ENCODE data around the gene MSI2. TPM values are rescaled to one million over a fixed set of nuclear protein-coding genes. Genes with fewer than 3 reads are reported as not detected.

Gene MSI2
- total and polyA plus RNA-seq, 9 of the 15 experiments (the other 6 are each of a cell fraction or from before 2014, with no cell fraction given) = 4.6 to 61.8 (median 42.4) TPM

DNA sequence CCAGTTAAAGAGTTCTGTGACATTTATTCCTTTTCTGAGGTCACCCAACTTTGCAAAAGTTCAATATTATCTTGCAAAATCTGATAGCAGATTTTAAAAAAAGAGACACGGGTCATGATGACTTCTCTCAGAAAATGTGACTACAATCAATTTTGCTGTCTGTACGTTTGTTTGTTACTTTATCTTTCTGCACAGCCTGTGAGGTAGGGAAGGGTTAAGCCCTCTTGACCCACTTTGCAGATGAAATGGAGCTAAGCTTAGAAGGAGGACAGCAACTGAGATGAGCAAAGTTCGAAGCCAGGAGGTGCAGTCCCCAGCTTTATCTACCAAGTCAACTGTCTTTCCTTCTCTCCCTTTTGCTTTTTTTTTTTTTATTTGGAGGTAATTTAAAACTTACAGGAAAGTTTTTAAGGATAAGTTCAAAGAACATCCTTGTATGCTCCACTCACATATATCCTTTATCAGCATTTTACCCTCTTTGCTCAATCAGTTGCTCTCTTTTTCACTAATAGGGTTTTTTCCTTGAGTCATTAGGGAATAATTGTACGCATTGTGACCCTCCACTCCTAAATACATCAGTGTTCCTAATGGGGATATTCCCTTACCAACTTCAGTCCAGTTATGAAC is 86.8 kb downstream of the MSI2 start (continued):
- TF ChIP-seq, protein P1, sequence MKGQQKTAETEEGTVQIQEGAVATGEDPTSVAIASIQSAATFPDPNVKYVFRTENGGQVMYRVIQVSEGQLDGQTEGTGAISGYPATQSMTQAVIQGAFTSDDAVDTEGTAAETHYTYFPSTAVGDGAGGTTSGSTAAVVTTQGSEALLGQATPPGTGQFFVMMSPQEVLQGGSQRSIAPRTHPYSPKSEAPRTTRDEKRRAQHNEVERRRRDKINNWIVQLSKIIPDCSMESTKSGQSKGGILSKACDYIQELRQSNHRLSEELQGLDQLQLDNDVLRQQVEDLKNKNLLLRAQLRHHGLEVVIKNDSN (CRISPR knock-in tag; IDR thresholded peaks at IDR 0.05) = no peak
- no peak for TF ChIP-seq MCM2 (IDR thresholded peaks at IDR 0.05; ENCODE audit: low read depth)
- TF ChIP-seq KAT8 (IDR thresholded peaks at IDR 0.05; ENCODE audit: low read depth) = no peak
- no peak for TF ChIP-seq ZNF282 (CRISPR knock-in tag; IDR thresholded peaks at IDR 0.05)
- no peak for TF ChIP-seq MAFK (IDR thresholded peaks at IDR 0.05; ENCODE audit: low read length)
- no peak for TF ChIP-seq PRPF4 (IDR thresholded peaks at IDR 0.05; ENCODE audit: insufficient read depth, low read depth, low read length, poor library complexity, severe bottlenecking)
- no peak for TF ChIP-seq TRIM28 (IDR thresholded peaks at IDR 0.05)
- TF ChIP-seq ZNF431 (CRISPR knock-in tag; IDR thresholded peaks at IDR 0.05) = no peak
- TF ChIP-seq, protein P2, sequence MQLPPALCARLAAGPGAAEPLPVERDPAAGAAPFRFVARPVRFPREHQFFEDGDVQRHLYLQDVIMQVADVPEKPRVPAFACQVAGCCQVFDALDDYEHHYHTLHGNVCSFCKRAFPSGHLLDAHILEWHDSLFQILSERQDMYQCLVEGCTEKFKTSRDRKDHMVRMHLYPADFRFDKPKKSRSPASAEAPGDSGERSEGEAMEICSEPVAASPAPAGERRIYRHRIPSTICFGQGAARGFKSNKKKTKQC (CRISPR knock-in tag; IDR thresholded peaks at IDR 0.05) = no peak
- TF ChIP-seq SMAD3 (CRISPR knock-in tag; conservative IDR thresholded peaks at IDR 0.05) = no peak
- TF ChIP-seq MAFG (tag; conservative IDR thresholded peaks at IDR 0.05) = peak; percentile 34; the same call in 1 of the 2 replicates
- no peak for TF ChIP-seq TARDBP (IDR thresholded peaks at IDR 0.05)
- no peak for TF ChIP-seq TBP (optimal IDR thresholded peaks at IDR 0.05; ENCODE audit: low read depth, low read length)
- no peak for TF ChIP-seq CBX3 (IDR thresholded peaks at IDR 0.05; ENCODE audit: borderline replicate concordance in 1 of 2, low read length in 2 of 2)
- TF ChIP-seq, protein P3, sequence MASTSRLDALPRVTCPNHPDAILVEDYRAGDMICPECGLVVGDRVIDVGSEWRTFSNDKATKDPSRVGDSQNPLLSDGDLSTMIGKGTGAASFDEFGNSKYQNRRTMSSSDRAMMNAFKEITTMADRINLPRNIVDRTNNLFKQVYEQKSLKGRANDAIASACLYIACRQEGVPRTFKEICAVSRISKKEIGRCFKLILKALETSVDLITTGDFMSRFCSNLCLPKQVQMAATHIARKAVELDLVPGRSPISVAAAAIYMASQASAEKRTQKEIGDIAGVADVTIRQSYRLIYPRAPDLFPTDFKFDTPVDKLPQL (IDR thresholded peaks at IDR 0.05; ENCODE audit: extremely low read depth, insufficient read length) = no peak
- TF ChIP-seq, protein P4, sequence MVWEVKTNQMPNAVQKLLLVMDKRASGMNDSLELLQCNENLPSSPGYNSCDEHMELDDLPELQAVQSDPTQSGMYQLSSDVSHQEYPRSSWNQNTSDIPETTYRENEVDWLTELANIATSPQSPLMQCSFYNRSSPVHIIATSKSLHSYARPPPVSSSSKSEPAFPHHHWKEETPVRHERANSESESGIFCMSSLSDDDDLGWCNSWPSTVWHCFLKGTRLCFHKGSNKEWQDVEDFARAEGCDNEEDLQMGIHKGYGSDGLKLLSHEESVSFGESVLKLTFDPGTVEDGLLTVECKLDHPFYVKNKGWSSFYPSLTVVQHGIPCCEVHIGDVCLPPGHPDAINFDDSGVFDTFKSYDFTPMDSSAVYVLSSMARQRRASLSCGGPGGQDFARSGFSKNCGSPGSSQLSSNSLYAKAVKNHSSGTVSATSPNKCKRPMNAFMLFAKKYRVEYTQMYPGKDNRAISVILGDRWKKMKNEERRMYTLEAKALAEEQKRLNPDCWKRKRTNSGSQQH (CRISPR knock-in tag; IDR thresholded peaks at IDR 0.05) = no peak
- TF ChIP-seq, protein P5, sequence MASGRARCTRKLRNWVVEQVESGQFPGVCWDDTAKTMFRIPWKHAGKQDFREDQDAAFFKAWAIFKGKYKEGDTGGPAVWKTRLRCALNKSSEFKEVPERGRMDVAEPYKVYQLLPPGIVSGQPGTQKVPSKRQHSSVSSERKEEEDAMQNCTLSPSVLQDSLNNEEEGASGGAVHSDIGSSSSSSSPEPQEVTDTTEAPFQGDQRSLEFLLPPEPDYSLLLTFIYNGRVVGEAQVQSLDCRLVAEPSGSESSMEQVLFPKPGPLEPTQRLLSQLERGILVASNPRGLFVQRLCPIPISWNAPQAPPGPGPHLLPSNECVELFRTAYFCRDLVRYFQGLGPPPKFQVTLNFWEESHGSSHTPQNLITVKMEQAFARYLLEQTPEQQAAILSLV (tag; IDR thresholded peaks at IDR 0.05) = no peak
- no peak for TF ChIP-seq FUS (optimal IDR thresholded peaks at IDR 0.05; ENCODE audit: low read depth, low read length)
- TF ChIP-seq, protein P6, sequence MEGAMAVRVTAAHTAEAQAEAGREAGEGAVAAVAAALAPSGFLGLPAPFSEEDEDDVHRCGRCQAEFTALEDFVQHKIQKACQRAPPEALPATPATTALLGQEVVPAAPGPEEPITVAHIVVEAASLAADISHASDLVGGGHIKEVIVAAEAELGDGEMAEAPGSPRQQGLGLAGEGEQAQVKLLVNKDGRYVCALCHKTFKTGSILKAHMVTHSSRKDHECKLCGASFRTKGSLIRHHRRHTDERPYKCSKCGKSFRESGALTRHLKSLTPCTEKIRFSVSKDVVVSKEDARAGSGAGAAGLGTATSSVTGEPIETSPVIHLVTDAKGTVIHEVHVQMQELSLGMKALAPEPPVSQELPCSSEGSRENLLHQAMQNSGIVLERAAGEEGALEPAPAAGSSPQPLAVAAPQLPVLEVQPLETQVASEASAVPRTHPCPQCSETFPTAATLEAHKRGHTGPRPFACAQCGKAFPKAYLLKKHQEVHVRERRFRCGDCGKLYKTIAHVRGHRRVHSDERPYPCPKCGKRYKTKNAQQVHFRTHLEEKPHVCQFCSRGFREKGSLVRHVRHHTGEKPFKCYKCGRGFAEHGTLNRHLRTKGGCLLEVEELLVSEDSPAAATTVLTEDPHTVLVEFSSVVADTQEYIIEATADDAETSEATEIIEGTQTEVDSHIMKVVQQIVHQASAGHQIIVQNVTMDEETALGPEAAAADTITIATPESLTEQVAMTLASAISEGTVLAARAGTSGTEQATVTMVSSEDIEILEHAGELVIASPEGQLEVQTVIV (CRISPR knock-in tag; IDR thresholded peaks at IDR 0.05; ENCODE audit: borderline replicate concordance) = no peak
- TF ChIP-seq ZFP36 (IDR thresholded peaks at IDR 0.05; ENCODE audit: low read depth, low read length, partially characterized antibody) = no peak
- TF ChIP-seq KAT2B (IDR thresholded peaks at IDR 0.05; ENCODE audit: low read depth, low read length) = no peak

Measured in K562 (cell line).